Tibial artery (tissue), 4 donors: Measurements from ENCODE around the gene DIS3L2.

Source experiments
- DNase-seq, 2 donors: peaks; one replicate each; pipeline ENCODE4 v3.0.0-alpha.2; 2019
- H3K27ac ChIP-seq, 2 donors: fragments of 200-600 bp; sonication (generic) in 1 of 2; 1 replicate in 1 of 2; 2 replicates in 1 of 2; pipeline ENCODE4 v1.5.1; 2018 to 2019; ENCODE audit warnings: mild to moderate bottlenecking in 1 of 2
- H3K27me3 ChIP-seq, 2 donors: fragments of 200-600 bp; sonication (generic) in 1 of 2; one replicate each; pipeline versions ENCODE4 v1.5.1 to v1.6.0; 2016 to 2019
- H3K36me3 ChIP-seq, 3 donors: fragments of 200-600 bp; sonication (generic) in 2 of 3; one replicate each; pipeline ENCODE4 v1.5.1; 2016 to 2019; ENCODE audit warnings: mild to moderate bottlenecking in 2 of 3
- H3K4me1 ChIP-seq, 4 donors: fragments of 200-600 bp; sonication (generic) in 2 of 4; 1 replicate in 3 of 4; 2 replicates in 1 of 4; pipeline ENCODE4 v1.5.1; 2016 to 2019
- H3K4me3 ChIP-seq, 2 donors: fragments of 200-600 bp; sonication (generic) in 1 of 2; 1 replicate in 1 of 2; 2 replicates in 1 of 2; pipeline ENCODE4 v1.5.1; 2018 to 2019; ENCODE audit warnings: mild to moderate bottlenecking in 2 of 2
- H3K9me3 ChIP-seq, 3 donors: fragments of 200-600 bp; sonication (generic) in 1 of 3; one replicate each; pipeline ENCODE4 v1.5.1; 2016 to 2019
- CTCF ChIP-seq, 2 experiments: fragments of 200-600 bp in 1 of 2; fragments of 450-650 bp in 1 of 2; IDR thresholded peaks; one replicate each; pipeline ENCODE4 v1.5.1; 2017 to 2019; ENCODE audit warnings: antibody characterized with exemption in 2 of 2, mild to moderate bottlenecking in 1 of 2, moderate library complexity in 1 of 2
- intact Hi-C: fragments of 100-400 bp; cut with DNase I; formaldehyde crosslinking; loops from one replicate; pipeline ENCODE4 v1.15.0; 2023; ENCODE audit warnings: low total_unique reads

Gene DIS3L2

DNA sequence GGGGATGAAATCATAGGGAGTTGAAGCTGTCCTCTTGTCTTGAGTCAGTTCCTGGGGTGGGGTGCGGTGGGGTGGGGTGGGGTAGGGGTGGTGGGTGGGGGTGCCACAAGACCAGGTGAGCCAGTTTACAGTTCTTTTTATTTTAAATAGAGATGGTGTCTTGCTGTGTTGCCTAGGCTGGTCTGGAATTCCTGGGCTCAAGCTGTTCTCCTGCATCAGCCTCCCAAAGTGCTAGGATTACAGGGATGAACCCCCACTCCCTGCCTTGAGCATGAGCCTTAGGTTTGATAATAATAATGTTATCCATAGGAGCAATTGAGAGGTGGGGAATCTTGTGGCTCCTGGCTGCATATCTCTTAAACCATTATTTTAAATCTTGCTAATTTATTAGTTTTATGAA, 234.0 kb downstream of the DIS3L2 start:
- TF ChIP-seq CTCF (IDR thresholded peaks at IDR 0.05) = no peak
- no peak overlapping the region for H3K4me3 ChIP-seq
- no peaks in the 10 kb centered on the region for H3K4me1 ChIP-seq
- DNase-seq = no peak
- intact Hi-C loops = no loop called here
- peaks cover 16 to 27% (median 20%) of the 10 kb centered on the region in 3 donors for H3K36me3 ChIP-seq
- peaks cover 4 to 11% (median 7%) of the 10 kb centered on the region in 3 donors for H3K9me3 ChIP-seq
- no peaks in the 10 kb centered on the region for H3K27me3 ChIP-seq
- H3K27ac ChIP-seq = no peak overlapping the region

GRCh38 chr2:232196802-232197201, 235.3 kb downstream of the DIS3L2 start:
- no peak for DNase-seq
- Histone ChIP-seq H3K27ac (no peak overlapping the region), H3K36me3 (peaks cover 16 to 33% (median 20%) of the 10 kb centered on the region in 3 donors), H3K4me3 (no peak overlapping the region), H3K9me3 (peaks cover 4 to 11% (median 7%) of the 10 kb centered on the region in 3 donors), H3K27me3 (no peaks in the 10 kb centered on the region), H3K4me1 (no peaks in the 10 kb centered on the region)
- intact Hi-C loops = no loop called here
- no peak for TF ChIP-seq CTCF (IDR thresholded peaks at IDR 0.05)

DNA sequence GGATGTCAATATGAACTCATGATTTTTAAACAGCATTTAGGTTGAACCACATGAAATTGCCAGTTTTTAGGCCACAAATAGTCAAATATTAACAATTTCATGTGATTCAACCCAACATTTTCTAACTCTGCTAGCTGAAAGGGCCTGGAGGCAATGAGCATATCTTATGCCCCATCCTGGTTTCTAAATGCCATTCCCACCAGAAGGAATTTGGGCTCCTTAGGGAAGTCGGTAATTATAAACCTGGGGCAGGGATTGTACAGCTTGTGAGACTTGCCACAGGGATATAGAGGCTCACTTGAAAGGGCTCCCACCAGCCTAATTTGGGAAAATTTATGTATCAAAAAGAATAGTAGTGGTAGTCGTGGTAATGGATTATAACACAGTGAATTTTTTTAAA, 238.7 kb downstream of the DIS3L2 start:
- intact Hi-C loops = no loop called here
- peaks cover 2 to 12% (median 11%) of the 10 kb centered on the region in 3 donors for H3K36me3 ChIP-seq
- no peak for TF ChIP-seq CTCF (IDR thresholded peaks at IDR 0.05)
- H3K27me3 ChIP-seq = no peaks in the 10 kb centered on the region
- H3K4me3 ChIP-seq = no peak overlapping the region
- peaks cover 0 to 8% (median 0%) of the 10 kb centered on the region in 4 donors for H3K4me1 ChIP-seq
- peaks cover 0 to 3% (median 0%) of the 10 kb centered on the region in 3 donors for H3K9me3 ChIP-seq
- no peak for DNase-seq
- H3K27ac ChIP-seq = no peak overlapping the region

DNA sequence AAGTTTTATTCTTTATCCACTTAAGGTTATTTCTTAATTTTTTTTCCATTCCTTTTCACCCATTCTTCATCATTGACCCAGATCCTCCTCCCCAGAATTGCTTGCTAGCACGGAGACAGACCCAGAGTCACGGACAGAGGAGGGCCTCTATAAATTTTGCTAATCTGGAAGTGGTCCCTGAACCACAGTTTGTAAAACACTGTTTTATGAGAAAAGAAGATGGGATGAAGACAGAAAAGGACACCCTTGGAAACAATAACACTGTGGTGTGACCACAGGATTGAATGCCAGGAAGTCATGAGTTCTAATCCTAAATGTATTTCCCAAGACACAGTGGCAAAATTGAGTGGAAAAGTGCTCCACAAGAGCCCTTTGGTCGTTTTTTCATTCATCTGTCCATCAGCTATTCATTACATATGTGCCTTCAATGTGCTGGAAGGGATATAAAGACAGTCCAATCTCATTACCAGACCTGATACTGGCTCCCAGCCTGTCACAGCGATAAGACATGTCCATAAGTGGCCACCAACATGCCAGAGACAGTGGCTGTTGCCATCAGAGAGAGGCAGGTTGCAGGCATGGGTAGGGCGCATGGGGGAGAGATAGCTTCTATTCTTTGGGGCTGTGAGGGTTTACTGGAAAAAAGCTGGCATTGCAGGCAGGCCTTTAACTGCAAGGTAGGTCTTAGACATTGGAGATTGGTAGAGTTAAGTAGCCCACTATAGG, 241.8 kb downstream of the DIS3L2 start:
- H3K27ac ChIP-seq = no peak overlapping the region
- peaks cover 0 to 7% (median 0%) of the 10 kb centered on the region in 3 donors for H3K36me3 ChIP-seq
- H3K9me3 ChIP-seq = no peaks in the 10 kb centered on the region
- no peak for TF ChIP-seq CTCF (IDR thresholded peaks at IDR 0.05)
- peaks cover 0 to 8% (median 0%) of the 10 kb centered on the region in 4 donors for H3K4me1 ChIP-seq
- intact Hi-C loops = no loop called here
- H3K27me3 ChIP-seq = no peaks in the 10 kb centered on the region
- DNase-seq = no peak
- no peak overlapping the region for H3K4me3 ChIP-seq

DNA sequence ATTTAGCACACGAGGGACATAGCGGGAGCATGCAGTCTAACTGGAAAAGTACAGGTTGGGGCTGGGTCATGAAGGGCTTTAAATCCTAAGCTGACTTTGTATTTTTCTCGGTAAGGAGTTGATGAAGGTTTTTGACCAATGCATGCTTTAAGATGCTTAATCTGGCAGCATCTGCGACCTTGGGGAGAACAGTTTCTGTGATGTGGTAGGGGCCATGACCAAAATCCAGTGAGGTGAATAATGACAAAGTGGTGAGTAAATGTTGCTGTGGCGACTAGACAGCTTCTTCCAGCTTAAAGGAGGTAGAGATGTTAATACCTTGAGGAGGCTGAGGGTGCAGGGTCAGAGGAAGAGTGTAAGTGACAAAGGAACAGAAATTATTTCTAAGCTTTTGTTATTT, 242.4 kb downstream of the DIS3L2 start:
- H3K27me3 ChIP-seq = no peaks in the 10 kb centered on the region
- no peak overlapping the region for H3K4me3 ChIP-seq
- H3K36me3 ChIP-seq = peaks cover 0 to 7% (median 0%) of the 10 kb centered on the region in 3 donors
- H3K9me3 ChIP-seq = no peaks in the 10 kb centered on the region
- TF ChIP-seq CTCF (IDR thresholded peaks at IDR 0.05) = no peak
- no peak overlapping the region for H3K27ac ChIP-seq
- intact Hi-C loops = no loop called here
- H3K4me1 ChIP-seq = peaks cover 0 to 8% (median 0%) of the 10 kb centered on the region in 4 donors
- DNase-seq = no peak
